HG03565 (cell line): Measurements from ENCODE around the gene MAD1L1.
"Not testable (repeated sequence)": the region's sequence is repeated elsewhere in the genome, so short reads cannot be mapped to it uniquely, and the experiment has no call there.

Experiments
- ATAC-seq: cut with Tn5 transposase; IDR thresholded peaks from one replicate; pipeline ENCODE4 v1.9.1; 2021; ENCODE audit warnings: mild to moderate bottlenecking, moderate library complexity; ENCODE audit not compliant: unreplicated experiment

MAD1L1 gene

GRCh38 chr7:1837696-1838543, 394.8 kb downstream of the MAD1L1 start:
- not testable (repeated sequence) for ATAC-seq

GRCh38 chr7:1831933-1832535, 400.7 kb downstream of the MAD1L1 start:
- ATAC-seq: not testable (repeated sequence)

DNA sequence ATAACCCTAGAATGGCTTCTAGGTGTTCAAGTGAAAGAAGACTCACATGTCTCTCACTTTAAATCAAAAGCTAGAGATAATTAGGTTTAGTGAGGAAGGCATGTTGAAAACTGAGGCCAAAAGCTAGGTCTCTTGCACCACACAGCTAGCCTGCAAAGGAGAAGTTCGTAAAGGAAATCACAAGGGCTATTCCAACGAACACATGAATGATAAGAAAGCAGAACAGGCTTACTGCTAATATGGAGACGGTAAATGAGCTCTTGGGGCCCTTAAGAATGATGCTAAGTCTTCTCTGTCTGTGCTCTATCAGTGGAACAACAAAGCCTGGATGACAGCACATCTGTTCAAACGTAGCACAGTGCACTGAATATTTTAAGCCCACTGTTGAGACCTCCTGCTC, 401.3 kb downstream of the MAD1L1 start:
- not testable (repeated sequence) for ATAC-seq

DNA sequence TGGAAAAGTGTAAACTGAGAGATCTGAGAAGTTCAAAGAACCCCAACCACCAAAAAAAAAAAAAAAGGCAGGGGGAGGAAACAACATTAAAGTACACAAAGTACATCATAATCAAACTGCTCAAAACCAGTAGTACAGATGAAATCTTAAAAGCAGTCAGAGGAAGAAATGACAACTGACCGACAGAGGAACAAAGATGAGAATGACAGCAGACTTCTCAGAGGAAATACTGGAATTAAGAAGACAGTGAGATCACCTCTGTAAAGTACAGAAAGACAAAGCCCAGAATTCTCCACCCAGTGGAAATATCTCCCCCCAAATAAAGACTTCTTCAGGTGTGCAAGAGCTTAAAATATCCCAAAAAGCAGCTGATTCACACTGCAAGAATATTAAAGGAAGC, 403.1 kb downstream of the MAD1L1 start:
- ATAC-seq: not testable (repeated sequence)

GRCh38 chr7:1829111-1829510, 403.6 kb downstream of the MAD1L1 start:
- ATAC-seq: no peak

- not testable (repeated sequence) for ATAC-seq
These were observed 404.6 kb downstream of the MAD1L1 start for GRCh38 chr7:1828170-1828569.

DNA sequence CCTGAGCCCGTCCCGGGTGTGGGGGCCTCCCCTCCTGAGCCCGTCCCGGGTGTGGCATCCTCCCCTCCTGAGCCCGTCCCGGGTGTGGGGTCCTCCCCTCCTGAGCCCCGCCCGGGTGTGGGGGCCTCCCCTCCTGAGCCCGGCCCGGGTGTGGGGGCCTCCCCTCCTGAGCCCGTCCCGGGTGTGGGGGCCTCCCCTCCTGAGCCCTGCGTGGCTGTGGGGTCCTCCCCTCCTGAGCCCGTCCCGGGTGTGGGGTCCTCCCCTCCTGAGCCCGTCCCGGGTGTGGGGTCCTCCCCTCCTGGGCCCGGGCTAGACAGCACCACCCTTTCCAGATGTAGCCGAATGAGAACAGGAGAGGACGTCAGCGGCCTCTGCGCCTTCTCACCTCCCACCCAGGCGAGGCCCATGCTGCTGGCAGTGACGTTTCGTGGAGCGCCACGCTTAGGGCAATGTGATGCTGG, 405.2 kb downstream of the MAD1L1 start:
- not testable (repeated sequence) for ATAC-seq

DNA sequence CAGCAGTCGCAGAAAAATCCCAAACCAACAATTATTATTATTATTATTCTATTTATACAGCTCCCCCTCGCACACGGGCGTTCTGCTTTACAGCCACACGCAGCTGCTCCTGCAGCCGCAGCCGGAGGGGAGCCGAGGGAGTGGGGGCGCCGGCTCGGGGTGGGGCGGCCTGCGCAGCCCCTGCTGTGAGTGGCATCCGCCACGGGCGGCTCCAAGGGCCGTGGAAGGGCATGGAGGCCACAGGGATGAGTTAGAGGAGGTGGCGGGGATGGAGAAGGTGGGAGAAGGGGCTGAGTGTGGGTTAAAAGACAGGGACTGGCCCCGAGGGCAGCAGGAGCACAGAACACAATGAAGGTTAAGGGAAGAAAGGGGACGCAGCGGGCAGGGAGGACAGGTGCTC, 405.8 kb downstream of the MAD1L1 start:
- ATAC-seq: not testable (repeated sequence)

DNA sequence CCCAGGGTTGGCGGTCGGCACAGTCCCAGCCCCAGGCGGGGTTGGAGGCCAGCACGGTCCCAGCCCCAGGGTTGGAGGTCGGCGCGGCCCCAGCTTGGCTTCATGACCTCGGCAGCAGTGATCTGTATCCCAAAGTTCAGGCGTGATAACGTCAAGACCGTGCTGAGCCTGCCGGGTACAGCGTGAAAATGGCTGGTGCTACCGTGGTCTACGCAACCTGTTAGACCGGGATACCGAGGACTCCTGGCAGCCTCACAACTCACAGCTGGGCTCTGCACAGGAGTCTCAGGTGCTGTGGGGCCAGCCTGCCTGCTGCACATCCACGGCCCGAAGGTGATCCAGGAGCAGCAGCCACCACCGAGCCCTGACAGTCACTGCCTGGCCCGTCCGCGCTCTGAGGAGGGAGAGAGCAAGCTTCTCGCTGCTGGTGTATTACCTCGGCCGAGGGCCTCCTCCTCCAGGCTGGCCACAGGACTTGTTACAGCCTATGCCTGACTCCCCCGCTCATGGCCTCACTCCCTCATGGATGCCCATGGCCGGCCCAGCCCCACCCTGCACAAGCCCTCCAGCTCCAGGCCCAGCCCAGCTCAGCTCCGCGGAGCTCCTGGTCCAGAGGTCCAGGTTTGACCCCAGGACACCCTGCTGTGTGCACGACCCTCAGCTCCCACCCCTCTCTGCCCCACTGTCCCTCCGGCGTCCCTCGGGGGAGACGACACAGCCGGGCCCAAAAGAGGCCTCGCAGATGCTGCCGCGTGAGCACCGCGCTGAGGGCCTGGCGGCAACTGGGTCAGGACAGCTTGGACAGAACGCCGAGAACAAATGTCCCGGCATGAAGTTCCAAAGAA, 406.6 kb downstream of the MAD1L1 start:
- ATAC-seq: no peak

DNA sequence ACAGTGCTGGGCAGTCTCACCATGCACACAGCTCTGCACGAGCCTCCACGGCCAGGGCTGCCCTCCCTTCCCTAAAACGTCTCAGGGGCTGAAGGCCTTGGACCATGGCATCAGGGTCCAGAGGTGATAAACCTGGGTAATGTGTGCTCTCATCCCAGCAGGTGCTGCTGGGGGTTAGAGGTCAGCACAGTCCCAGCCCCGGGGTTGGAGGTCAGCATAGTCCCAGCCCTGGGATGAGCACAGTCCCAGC, 407.2 kb downstream of the MAD1L1 start:
- ATAC-seq: not testable (repeated sequence)

DNA sequence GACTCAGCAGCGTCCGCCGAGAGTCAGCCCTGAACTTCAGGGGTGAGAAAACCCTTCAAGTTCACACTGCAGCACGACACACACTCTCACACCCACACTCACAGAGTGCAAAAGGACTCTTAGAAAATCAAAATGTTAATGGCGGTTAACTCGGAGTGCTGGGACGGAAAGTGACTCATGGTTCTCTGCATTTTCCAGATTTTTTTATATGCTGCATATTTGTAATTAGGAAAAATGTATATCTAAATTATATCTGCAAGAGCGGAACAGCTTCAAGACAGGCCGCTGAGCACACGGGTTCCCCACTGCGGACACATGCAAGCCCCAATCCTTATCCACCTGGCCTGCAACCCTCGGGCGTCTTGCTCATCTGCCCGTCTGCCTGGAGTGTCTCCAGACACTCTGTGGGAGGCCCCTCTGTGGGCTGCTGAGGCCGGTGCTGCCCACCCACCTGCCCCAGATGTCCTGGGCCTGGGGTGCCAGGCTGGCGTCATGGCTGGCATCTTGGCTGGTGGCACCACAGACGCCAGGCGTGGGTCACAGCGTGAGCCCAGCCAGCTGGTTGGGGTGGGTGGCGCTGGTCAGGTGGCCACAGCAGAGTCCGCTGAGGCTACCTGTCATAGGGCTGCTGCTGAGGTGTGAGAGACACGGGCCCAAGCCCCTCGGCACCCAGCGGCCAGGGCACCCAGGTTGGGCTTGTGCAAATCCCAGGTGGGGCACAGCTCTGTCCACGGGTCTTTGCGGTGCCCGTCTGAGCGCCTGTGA, 407.7 kb downstream of the MAD1L1 start:
- ATAC-seq: not testable (repeated sequence)

DNA sequence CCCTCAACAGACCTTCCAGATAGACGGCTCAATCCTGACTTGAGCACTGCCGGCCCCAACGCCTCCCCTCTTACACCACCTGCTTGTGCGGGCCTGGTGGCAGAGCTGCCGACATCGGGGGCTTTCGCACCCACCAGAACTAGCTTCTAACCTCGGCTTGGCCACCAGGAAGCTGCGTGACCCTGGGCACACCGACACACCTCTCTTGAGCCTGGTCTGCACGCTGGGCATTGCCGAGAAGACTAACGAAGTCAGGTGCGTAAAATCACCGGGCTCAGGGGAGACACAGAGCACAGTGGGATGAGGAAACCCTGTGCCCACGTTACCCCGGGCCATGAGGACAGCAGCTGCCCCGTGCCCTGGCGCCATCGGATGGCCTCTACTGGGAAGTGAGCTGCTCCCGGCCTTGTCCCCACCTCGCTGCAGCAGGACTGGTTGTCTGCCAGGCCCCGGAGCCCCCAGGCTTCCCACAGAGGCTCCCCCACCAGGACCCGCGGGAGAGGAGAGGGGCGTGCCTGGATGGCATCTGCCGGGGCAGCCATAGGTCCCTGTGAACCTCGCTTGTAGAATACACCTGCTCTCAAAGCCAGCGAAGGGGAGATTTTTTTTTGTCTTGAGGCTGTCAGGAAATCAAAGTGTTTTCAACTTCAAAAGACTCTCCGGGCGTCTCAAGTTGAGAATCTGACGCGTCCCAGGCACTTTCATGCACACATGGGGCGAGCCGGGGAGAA, 408.4 kb downstream of the MAD1L1 start:
- not testable (repeated sequence) for ATAC-seq

- no peak for ATAC-seq
These were observed 409.2 kb downstream of the MAD1L1 start for GRCh38 chr7:1823376-1824150.

DNA sequence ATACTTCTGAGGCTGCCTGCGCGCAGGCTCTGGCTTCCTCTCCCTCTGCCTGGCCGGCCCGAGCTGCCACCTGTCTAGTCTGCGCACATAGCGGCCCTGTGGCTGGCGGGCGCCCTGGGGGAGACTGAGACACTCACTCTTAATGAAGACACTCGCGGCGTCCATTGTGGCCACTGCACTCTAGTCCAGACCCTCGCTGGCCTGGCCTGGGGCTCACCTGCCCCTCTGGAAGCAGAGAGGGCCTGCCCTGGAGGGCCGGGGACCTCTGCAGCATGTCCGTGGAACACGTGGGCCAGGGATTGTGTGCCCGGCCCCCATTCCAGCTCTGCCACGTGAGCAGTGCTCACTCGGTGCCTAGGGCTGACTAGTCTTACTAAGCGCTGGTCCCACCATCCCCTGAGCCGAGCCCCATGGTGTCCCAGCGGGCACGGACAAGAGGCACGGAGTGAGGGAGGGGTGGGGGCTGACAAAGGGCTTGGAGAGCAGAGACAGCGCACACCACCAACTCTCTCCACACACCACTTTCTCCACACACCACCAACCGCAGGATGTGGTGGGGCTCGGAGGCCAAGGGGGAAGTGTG, 413.4 kb downstream of the MAD1L1 start:
- ATAC-seq: no peak

DNA sequence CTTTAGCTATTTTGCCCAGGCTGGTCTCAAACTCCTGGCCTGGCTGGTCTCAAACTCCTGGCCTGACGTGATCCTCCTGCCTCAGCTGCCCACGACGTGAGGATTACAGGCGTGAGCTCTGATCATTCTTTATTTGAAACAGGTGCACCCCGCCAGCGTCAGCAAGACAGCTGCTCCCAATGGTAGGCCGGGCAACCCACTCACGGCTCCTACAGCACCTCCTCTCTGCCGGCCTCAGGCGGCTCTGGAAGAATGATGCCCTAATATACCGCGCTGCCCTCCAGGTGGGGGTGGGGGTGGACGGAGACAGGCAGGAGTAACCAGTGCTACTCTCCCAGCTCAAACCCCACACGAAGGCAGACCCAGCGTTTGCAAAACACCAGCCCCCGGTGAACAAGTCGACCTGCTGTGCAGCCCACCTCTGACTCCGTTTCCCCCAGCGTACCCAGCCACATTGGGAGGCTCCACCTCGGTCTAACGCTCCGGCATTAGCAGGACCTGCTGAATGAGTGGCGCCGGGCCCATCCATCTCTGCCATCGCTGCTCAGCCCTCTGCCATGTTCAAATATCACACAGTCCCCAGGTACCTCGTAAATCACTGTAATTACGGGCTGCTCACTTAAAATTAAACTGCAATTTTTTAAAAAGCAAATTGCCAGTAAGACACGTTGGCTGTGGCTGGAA, 414.0 kb downstream of the MAD1L1 start:
- no peak for ATAC-seq

DNA sequence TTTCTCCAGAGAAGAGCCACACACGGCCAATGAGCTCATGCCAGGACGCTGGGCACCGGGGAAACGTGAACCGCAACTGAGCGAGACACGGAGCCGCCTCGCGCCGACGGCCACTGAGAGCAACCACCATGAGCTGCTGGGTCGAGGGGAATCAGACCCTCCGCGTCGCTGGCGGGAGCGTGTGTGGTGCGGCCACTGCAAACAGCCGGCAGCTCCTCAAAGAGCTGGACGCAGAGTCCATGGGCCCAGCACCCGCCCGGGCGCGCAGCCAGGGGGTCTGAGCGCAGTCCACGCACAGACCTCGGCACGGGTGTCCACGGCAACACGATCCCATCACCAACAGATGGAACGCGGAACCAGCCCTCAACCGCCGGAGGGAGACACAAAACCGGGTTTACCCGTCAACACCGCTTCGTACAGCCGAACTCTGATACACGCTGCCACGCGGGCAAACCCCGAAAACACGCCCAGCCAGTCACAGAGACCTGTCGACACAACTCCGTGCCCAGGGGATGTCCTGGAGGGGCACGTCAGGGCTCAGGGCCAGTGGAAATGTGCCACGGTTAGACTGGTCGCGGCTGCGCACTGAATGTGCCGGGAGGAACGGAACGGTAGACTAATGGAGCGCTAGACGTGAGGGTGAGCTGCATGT, 415.6 kb downstream of the MAD1L1 start:
- no peak for ATAC-seq

GRCh38 chr7:1816451-1816850, 416.3 kb downstream of the MAD1L1 start:
- ATAC-seq: not testable (repeated sequence)
